ENCODE results near the gene CPSF3.

- TF ChIP-seq CTCF (IDR thresholded peaks at IDR 0.05) (no peak), EZH2 (IDR thresholded peaks at IDR 0.05; ENCODE audit: borderline replicate concordance, insufficient read depth, low read depth, low read length, poor library complexity, severe bottlenecking) (no peak)
These were observed 34.2 kb upstream of the CPSF3 start for GRCh38 chr2:9388950-9389911.

Measured in B cell (primary cell).